Measurements from ENCODE around the gene MIX23.
A peak's percentile ranks its signal among the peaks of the same experiment; 100 is the strongest.

The MIX23 gene

DNA sequence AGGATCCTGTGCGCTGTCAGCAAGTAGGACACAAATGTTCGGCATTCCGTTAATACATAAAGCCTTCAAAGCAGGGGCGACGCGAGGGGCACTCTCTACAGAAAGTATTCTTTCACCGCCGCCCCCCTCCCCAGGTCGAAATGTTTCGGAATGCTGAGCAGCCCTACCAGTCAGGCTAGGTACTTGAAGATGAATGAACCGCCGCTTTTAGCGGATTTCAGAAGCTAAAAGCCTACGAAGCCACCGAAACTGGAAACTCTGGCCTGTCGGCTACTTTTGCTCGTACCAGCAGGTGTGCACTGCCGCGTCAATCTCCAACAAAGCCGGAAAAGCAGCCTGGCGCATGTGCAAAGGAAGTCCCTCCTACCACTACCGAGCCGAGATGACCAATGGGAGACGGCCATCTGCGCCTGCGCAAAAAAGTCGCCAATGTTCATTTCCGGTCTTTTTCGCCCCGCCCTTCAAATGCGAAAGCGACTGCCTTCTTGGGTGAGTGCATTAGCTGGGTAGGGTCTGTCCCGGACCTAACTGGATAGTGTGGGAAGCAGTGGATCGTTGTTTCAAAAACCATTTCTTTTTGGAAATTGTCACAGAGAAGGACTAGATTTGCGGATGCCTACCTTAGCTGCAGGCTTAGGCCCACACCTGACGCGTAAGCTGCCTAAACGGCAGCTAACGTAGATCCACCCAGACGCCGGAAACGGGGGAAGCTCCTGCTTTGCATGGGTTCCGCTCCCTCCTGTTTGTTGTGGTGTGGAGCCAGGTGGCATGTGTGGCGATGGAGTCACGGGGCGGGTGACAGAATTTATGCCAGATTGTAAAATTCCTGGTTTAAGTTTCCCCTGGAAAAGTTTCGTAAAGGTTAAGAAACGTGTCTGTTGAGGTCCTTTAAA lies 33.0 kb upstream of the MIX23 start, which contains the start of gene WDR5B:
Gene WDR5B, minus strand, starts transcription at position 301 of the 893 bp plus-strand sequence. CDS start 534 bp downstream, outside the sequence.
- DNase-seq (ENCODE audit: low read depth): peak; percentile 98
- TF ChIP-seq, protein P1, sequence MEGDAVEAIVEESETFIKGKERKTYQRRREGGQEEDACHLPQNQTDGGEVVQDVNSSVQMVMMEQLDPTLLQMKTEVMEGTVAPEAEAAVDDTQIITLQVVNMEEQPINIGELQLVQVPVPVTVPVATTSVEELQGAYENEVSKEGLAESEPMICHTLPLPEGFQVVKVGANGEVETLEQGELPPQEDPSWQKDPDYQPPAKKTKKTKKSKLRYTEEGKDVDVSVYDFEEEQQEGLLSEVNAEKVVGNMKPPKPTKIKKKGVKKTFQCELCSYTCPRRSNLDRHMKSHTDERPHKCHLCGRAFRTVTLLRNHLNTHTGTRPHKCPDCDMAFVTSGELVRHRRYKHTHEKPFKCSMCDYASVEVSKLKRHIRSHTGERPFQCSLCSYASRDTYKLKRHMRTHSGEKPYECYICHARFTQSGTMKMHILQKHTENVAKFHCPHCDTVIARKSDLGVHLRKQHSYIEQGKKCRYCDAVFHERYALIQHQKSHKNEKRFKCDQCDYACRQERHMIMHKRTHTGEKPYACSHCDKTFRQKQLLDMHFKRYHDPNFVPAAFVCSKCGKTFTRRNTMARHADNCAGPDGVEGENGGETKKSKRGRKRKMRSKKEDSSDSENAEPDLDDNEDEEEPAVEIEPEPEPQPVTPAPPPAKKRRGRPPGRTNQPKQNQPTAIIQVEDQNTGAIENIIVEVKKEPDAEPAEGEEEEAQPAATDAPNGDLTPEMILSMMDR (IDR thresholded peaks at IDR 0.05; ENCODE audit: low read length, missing control alignments): no peak
- peak within 1 kb of the TSS; percentile 71 for H3K4me3 ChIP-seq (replicated peaks; ENCODE audit: low read depth, low read length)

DNA sequence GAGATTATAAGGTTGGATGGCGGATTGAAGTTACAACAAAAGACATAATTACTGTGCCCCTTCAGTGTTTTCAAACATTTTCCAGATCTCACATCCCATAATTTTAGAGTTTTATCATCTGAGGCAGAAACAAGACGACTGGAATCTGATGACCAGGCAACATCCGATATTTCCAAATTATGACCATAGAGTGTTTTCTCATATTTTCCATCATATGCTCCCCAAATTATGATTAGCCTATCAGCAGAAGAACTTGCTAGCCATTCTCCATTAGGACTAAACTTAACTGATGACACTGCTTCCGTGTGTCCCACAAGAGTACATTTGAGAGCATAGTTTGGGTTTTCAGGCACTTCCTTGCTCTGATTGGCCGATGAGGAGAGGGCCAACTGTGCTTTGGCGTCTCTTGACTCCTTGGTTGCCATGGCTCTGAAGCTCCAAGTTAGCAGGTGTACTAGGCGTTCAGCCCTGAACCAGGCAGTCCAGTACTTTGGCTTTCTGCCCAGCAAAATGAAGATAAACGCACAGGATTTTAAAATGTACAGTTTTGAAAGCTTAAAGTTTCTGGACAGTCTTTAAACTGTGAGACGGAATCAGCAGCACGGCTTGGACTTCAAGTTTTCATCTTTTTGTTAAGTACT lies 32.2 kb upstream of the MIX23 start:
- peak; percentile 39 for DNase-seq (ENCODE audit: low read depth)
- peak overlapping the region; percentile 71 for H3K4me3 ChIP-seq (replicated peaks; ENCODE audit: low read depth, low read length)
- TF ChIP-seq, protein P1 (IDR thresholded peaks at IDR 0.05; ENCODE audit: low read length, missing control alignments): no peak

DNA sequence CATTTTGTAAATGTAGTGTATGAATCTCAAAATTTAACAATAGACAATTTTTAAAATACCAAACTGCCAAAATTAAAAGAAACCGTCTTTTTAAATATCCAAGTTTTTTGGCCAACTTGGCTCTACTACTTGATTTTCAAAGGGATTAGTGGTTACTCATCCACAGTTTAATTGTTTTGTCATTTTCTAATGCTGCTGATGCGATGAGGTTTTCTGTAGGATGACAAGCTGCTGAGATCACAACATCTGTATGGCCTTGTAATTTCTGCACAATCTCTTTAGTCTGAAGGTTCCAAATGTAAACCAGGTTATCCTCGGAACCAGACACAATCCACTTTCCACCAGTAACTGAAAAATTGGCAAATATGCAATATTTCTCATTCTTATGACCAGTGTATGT lies 31.4 kb upstream of the MIX23 start:
- TF ChIP-seq, protein P1 (IDR thresholded peaks at IDR 0.05; ENCODE audit: low read length, missing control alignments): no peak

DNA sequence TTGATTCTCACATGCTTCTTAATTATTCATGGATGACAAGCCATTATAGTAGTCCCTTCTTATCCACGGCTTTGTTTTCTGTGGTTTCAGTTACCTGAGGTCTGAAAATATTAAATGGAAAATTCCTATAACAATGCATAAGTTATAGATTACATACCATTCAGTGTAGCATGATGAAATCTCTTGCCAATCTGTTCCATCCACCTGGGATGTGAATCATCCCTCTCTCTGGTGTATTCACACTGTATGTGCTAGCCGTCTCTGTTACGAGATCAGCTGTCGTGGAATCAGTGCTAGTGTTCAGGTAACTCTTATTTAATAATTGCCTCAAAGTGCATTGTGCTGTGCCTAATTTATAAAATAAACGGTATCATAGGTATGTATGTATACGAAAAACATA lies 27.6 kb upstream of the MIX23 start:
- DNase-seq (ENCODE audit: low read depth): no peak
- TF ChIP-seq, protein P1 (IDR thresholded peaks at IDR 0.05; ENCODE audit: low read length, missing control alignments): no peak
- H3K4me3 ChIP-seq (replicated peaks; ENCODE audit: low read depth, low read length): no peak overlapping the region

More for the DNA sequence above, 31.4 kb upstream of the MIX23 start:
- no peak for DNase-seq (ENCODE audit: low read depth)
- no peak overlapping the region for H3K4me3 ChIP-seq (replicated peaks; ENCODE audit: low read depth, low read length)

DNA sequence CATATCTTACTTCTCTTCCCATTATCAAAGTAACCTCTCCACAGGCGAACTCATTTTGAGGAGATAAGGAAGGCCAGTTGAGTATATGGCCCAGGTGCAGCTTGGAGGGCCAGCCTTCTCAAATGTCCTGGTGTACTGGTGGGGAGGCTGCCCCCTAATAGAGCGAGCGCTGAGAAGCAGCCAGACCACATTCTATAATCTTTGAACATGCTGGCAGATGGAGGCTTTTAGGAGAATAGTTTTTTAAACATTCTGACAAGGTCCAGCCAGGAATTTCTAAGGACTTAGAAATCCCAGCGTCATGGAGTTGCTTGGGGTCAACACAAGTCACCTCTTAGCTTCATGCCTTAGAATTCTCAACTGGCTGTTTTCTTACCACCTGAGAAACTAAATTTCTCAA lies 27.1 kb upstream of the MIX23 start:
- TF ChIP-seq, protein P1 (IDR thresholded peaks at IDR 0.05; ENCODE audit: low read length, missing control alignments): no peak
- no peak overlapping the region for H3K4me3 ChIP-seq (replicated peaks; ENCODE audit: low read depth, low read length)

DNA sequence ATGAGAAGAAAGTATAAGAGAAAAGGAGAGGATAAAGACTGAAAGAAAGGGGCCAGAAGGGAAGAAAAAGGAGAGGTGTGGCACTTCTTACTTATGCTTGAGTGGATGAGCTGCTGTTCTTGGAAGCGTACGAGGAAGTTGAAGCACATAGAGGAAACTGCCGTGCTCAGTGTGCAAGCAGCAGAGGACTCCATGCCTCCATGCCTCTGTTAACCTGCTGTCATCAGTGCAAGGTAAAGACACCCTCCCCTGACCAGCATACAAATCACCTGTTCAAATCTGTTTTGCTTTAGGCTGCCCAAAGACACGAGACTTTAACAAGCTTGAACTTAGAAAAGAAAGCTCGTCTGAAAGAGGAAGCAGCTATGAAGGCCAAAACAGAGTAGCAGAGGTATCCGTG lies 26.4 kb upstream of the MIX23 start:
- TF ChIP-seq, protein P1 (IDR thresholded peaks at IDR 0.05; ENCODE audit: low read length, missing control alignments): no peak
- H3K4me3 ChIP-seq (replicated peaks; ENCODE audit: low read depth, low read length): no peak overlapping the region
- no peak for DNase-seq (ENCODE audit: low read depth)

More for the DNA sequence above, 27.1 kb upstream of the MIX23 start:
- no peak for DNase-seq (ENCODE audit: low read depth)
